Activated T-cell treated with anti-CD3 and anti-CD28 coated beads, Interleukin-2, amount 50 U/mL, for 48 hours (primary cell): ENCODE data around the gene ESF1.
"Not testable (repeated sequence)": the region's sequence is repeated elsewhere in the genome, so short reads cannot be mapped to it uniquely, and the experiment has no call there.

Experiments
- DNase-seq, 2 experiments: peaks; one replicate each; pipeline ENCODE4 v3.0.0-alpha.2; 2020

ESF1 gene

DNA sequence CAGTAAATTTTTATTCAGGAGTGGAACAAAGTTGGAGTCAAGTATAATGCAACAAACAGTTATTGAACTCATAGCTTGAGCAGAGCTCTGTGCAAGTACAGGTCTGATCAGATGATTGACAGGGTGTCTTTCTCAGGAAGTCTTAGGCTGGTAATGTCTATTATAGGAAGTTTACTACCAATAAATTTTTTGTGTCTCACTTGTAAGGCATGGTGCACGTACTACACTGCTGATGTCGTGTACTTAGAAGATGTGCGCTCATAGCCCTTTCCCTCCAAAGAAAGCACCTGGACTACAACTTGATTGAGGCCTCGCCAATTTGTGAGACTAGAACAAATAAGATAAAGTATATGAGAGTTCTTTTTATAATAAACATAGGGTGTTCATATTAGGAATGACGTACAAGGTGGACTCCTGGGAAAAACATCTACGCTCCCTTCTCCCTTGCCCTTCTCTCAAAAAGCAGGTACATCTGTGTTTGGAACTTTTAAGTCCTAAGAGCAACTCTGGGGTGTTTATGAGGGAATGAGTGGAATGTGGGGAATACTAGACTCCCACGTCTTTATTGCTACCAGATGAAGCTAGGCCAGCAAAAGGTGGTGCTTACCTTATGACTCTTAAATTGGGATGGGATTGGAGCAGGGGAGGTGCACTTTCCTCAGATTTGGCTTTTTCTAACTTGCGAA, 1.6 kb upstream of the ESF1 start:
- no peak for DNase-seq

DNA sequence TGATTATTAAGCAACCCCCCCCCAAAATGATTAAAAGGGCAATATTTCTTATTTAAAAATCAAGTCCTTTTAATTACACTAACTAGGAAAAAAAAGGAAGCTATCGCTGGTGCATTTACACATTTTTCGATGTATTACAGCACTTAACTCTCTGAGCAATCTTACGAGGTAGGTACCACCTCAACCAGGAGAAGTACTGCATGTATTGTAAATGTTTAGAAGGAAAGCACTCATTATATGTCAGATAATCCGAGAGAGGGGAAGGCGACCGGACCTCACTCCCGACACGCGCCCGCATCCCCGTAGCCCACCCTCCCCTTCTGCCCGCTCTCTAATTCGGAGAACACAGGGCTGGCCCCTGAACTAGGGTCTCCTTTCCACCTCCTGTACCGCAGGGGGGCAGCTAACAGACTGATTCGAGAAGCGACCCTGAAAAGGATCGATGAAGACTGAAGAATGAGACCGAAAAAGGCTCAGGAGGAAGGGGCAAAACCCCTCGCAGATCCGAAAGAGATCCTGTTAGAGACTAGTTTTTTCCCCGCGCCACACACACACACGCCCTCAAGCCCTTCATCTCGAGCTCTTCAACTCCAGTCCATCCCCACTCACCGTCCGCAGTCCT, 337 bp downstream of the ESF1 start:
- no peak for DNase-seq

DNA sequence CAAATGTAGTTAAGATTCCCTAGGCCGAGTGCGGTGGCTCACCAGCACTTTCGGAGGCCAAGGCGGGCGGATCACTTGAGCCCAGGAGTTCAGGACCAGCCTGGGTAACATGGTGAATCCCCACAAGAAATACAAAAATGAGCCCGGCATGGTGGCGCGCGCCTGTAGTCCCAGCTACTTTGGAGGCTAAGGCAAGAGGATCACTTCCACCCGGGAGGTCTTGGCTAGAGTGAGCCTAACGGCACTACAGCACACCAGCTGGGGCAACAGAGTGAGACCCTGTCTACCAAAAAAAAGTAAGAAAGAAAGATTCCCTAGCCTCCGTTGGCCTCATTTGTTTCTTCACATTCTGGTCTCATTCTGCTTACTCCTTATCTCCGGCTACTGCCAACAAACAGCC, 1.2 kb downstream of the ESF1 start:
- no peak for DNase-seq

DNA sequence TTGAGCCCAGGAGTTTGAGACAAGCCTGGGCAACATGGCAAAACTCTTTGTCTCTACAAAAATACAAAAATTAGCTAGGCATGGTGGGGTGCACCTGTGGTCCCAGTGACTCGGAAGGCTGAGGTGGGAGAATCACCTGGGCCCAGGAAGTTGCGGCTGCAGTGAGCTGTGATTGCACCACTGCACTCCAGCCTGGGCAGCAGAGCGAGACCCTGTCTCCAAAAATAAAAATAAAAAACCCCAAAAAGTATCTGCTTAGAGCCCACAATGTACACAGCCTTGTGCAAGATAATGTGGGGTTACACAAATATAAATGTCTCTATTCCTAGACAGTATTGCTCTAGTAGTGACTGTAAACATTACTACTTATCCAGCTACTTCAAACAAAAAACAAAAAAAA, 5.9 kb downstream of the ESF1 start:
- DNase-seq: no peak

DNA sequence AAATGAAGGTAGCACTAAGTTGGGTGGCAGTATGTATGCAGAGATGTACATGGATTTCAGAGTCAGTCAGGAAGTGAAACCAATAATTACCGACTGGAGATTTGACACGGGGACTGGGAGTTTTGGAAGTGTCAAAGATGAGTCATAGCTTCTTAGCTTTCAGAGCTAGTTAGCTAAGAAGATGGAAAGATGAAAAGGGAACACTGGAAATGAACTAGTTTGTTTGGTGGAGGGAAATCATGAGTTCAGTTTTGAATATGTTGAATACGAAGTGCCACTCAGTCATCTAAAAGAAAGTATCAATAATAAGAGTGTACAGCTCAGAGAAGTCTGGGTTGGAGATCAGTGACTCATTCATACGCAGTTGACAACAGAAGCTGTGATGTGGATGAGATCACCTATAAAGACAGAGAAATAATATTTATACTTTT, 7.5 kb downstream of the ESF1 start:
- DNase-seq: no peak

DNA sequence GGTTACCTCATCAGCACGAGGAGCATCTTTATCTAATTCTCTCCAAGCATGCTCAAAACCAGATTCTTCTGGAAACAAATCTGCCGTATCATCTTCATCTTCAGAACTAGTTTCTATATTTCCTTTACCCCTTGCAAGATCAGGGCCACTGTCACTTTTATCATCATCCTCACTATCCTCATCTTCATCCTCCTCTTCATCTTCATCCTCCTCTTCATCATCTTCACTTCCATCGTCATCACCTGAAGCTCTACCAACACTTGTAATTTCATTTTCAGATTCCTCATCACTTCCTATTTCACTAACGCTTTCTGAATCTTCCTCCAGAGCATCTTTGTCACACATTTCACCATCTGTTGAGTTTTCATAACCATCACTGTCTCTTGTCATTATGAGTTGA, 8.9 kb downstream of the ESF1 start:
- no peak for DNase-seq

DNA sequence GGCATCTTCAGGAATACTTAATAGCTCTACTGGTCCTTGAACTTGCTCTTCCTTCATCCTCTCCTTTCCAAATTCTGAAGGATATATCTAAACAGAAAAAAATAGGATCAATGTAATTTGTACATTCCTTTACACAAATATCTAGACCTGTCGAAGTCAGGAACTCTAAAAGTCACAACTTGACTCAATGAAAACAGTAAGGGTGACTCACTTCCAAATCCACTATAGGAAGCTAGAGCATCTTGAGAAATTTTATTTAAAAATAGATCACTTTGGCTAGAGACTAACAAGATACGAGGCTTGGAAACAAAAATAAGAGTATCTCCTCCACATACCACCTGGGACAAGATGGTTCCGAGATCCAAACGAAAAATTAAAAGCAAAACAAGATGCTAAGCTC, 12.2 kb downstream of the ESF1 start:
- no peak for DNase-seq

DNA sequence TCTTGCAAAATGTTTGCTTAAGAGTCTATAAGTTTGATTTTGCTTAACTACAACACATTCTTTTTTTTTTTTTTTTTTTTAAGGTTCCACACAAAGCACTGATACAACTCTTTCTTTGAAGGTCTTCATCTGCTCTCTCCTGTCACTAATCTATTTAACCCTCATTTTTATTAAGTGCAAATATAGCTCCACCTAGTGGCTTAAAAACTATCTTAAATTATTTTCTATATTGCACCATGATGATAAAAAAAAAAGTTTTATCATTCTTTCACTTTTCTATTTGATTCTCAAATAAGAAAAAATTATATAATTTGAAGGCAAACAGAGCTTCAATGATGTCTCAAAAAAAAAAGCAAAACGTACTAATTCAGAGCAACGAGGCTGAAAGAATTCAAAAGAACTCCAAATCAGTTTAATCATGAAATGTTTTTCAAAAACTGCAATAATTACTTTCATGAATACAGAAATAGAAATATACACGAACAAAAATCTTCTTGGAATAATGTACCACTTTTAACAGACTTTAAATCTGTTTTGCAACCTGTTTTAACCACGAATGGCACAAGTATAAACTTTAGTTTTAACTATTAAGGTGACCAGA, 12.8 kb downstream of the ESF1 start:
- DNase-seq: no peak

DNA sequence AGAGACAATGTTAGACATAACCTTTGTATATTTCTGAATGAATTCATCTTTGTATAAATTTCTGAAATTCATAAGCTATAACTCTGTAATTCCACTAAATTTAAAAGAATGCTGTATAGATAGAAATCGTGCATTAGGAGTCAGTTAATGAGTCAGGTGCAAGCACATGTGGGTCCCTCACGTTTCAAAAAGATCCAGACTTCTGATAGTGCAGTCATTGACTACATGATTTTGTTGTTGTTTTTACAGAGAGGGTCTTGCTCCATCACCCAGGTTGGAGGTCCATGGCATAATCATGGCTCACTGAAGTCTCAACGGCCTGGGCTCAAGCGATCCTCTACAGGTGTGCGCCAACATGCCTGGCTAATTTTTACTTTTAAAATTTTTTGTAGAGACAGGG, 14.6 kb downstream of the ESF1 start:
- no peak for DNase-seq

DNA sequence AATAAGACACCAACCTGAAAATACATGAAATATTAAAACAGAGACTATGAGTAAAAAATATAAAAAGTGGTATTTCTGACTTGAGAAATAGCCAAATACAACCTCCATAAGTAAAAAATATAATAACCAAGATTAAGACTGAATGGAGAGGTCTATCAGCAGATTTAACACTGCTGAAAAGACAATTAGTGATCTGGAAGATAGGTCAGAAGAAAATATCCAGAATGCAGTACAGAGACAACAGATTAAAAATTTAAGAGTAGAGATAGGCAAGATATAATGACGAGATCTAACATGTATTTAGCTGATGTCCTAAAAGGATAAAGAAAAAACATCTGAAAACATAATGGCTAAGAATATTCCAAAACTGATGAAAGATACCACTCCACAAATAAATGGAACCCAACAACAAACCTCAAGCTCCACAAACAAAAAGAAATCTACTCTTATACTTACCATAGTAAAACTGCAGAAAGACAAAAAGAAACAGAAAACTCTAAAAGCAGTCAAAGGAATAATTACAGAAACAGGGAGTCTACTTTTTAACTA, 18.8 kb downstream of the ESF1 start:
- no peak for DNase-seq

DNA sequence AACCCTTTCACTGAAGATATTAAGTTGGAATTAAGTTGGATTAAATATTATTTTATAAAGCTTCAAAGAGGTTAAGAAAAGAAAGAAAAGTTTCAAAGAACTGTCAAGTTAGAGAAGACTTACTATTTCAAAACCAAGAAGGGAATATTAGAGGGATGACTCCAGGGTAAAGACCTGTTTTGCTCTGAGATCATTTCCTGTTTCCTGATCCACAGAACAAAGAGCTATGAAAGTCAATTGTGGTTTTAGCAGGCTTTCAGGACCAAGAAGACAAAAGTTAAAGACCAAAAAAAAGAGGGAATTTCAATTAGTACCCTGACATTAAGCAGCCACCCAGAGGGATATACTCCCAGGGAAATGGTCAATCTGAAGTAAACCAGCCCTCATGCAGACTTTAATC, 19.4 kb downstream of the ESF1 start:
- no peak for DNase-seq

DNA sequence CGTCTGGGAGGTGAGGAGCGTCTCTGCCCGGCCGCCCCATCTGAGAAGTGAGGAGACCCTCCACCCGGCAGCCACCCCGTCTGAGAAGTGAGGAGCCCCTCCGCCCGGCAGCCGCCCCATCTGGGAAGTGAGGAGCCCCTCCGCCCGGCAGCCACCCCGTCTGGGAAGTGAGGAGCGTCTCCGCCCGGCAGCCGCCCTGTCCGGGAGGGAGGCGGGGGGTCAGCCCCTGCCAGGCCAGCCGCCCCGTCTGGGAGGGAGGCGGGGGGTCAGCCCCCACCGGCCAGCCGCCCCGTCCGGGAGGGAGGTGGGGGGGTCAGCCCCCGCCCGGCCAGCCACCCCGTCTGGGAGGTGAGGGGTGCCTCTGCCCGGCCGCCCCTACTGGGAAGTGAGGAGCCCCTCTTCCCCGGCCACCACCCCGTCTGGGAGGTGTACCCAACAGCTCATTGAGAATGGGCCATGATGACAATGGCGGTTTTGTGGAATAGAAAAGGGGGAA, 24.2 kb downstream of the ESF1 start:
- not testable (repeated sequence) for DNase-seq

DNA sequence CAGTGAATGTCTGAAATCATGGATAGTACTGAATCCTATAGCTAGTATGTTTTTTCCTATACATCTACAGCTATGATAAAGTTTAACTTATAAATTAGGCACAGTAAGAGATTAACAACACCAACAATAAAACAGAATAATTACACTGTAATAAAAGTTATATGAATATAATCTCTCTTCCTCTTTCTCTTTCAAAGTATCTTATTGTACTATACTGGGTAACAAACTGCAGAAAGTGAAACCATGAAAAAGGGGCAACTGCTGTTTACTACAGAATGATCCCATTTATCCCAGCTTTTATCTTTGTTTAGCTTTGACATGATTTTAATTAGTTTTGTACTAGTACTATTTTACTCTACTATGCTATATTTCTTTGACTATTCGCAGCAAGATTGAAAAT, 25.8 kb downstream of the ESF1 start:
- no peak for DNase-seq

DNA sequence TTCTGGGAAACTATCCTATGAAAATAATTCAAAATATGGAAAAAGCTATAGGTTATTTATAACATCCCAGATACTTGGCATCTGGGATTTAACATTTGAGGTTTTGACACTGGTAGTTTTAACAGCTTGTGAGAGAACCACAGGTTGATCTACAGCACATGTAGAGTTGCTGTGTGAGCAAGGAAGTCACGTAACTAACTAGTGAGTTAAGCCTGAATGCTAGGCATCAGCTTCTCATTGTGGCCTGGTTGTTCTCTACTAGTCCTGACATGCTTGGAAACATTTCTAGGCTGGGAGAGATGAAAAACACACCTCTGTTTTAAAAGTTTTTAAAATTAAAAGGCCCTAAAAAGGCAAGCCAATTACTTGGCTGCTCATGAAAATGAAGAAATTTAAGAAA, 28.2 kb downstream of the ESF1 start:
- no peak for DNase-seq

DNA sequence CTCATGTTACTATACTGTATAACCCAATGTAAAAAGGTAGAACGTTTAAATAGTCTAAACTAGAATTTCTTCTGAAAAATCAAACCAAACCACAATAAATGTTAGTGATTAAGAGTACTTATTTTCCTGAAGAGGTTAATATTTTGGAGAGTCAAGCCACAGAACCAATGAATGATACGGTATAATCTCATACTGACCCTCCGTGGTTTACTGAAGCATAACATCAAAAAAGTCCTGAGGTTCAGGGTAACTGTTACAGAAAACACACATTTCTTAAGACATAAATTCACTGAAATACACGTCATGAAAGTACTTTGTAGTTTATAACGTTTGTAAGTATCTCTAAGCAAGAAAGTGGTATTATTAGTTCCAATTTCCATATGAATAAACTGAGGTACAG, 28.9 kb downstream of the ESF1 start:
- no peak for DNase-seq

DNA sequence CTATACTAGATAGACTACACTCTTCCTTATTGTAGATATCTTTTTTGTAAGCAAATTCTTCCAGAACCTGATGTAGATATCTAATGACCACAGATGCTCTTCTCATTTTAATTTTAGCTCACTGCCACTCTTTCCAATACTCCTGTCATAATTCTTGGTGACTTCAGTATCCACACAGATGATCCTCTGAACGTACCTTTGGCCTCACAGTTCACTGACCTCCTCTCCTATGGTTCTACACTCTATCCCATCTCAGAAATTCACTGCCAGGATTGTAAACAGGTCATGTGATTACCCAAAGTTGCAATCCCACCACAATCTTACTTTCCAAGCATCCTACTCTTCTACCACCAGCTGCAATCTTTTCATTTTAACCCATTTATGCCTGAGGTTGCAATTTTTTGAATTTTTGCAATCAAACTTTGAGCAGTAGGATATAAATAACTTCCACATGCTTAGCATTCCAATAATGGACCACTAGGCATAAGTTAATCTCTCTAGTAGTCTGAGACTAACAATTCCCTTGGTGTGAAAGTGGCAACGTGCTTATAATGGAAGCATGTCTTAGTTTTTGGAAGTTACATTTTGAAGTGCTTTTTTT, 31.2 kb downstream of the ESF1 start:
- no peak for DNase-seq

DNA sequence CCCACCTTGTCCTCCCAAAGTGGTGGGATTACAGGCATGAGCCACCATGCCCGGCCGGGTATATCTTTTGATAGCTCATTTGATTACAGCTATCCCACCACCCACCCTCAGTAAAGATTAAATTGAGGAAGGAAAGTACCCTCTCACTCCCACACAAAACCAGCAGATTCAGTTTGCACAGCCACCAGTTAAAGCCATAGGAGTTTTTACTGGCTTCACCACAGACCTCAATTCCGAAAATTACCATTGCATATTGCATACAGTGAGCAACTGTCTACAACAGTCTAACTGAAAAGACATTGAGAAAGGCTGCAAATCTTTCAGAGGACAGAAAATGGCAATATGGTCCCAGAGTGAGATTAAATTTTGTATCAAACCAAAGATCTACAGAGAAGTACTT, 34.9 kb downstream of the ESF1 start:
- no peak for DNase-seq

DNA sequence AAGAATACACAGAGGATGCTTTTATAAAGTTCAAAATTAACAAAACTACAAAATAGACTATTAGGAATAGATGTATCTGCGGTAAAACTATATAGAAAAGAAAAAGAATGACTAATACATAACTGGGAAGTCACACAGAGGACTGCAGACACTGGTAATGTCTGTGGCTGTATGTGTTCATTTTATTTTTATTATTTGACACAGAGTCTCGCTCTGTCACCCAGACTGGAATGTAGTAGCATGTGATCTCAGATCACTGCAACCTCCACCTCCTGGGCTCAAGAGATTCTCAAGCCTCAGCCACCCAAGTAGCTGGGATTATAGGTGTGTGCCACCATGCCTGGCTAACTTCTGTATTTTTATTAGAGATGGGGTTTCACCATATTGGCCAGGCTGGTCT, 38.9 kb downstream of the ESF1 start:
- no peak for DNase-seq

DNA sequence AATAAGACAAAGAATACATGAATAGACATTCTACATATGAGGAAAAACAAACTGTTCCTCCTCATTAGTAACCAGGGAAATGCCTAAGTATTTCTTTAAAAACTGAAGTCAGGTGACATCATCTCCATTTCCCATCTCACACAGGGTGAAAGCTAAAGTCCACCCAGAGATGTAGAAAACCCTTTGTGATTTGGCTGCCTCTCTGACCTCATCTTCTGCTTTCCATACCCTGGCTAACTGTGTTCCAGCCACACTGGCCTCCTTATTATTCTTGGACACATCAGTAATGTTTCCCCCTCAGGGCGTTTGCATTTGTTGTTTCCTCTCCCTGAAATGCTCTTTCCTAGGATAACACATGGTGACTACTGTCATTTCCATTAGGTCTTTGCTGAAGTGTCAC, 40.4 kb downstream of the ESF1 start:
- DNase-seq: no peak

DNA sequence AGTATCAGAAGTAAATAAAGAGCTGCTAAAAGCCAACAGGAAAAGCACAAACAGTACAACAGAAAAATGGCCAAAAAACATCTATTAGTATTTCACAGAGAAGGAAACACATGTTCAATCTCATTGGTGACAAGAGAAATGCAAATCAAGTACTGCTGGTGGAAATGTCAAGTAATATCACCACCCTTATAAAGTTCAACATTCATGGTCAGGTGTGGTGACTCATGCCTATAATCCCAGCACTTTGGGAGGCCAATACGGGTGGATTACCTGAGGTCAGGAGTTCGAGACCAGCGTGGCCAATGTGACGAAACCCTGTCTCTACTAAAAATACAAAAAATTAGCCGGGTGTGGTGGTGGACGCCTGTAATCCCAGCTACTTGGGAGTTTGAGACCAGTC, 42.8 kb downstream of the ESF1 start:
- DNase-seq: no peak

DNA sequence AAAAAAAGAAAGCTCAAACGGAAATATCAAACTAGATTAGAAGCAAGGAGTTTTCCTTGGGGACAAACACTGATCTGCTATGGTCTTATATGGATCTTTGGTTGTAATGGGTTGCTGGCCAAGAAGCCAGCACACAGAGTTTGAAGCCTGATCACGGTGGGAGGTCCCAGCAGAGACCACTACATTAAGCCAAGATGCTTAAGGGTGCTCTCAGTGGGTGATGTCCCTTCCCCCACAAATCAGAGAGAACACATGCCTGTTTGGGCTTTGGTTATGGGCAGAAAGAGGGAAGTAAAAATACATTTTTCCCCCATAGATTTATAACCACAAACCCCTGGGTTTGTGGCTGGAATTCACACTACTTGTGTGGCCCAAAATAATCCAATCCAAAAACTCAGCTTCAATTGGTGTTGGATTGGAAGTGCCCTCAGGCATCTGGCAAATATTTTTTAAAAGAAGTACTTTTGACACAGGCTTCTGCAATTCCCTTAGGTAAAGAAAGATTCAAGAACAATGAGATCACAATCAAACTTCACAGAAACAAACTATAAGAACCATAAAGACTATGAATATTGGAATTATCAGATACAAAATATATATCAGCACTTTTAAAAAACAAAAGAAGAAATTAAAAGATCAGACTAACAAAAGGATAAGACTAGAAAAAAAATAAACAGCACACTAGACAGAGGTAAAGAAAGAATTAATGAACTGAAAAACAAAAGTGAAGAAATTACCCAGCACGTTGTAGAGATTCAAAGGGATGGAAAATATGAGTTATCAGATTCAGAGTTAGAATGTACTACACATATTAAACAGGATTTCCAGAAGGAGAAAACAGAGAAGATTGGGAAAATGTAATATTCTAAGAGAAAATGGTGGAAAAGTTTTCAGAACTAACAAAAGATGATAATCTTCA, 44.7 kb downstream of the ESF1 start:
- DNase-seq: no peak

DNA sequence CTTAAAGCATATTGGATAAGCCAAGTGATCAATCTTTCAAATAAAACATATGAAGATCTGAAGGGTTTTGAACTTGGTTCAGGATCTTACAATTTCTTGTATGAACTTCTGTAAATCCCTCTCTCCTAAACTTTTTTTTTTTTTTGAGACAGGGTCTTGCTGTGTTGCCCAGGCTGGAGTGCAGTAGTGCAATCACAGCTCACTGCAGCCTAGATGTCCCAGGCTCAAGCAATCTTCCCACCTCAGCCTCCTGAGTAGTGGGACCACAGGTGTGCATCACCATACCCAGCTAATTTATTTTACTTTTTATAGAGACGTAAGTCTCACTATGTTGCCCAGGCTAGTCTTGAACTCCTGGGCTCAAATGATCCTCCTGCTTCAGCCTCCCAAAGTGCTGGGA, 46.5 kb downstream of the ESF1 start:
- DNase-seq: not testable (repeated sequence)
